Measurements from ENCODE around the gene MRPL28. TPM values are rescaled to one million over a fixed set of nuclear protein-coding genes. Genes with fewer than 3 reads are reported as not detected.

The MRPL28 gene
- polyA plus RNA-seq, 1 of the 3 experiments (the other 2 are of a cell fraction) = 320 TPM

- H3K9me3 ChIP-seq = no peaks in the 10 kb centered on the region
- no peaks in the 10 kb centered on the region for H3F3A ChIP-seq (replicated peaks; ENCODE audit: insufficient read depth)
- peaks cover 76% of the 10 kb centered on the region for H3K79me2 ChIP-seq (ENCODE audit: insufficient read depth)
- peaks cover 0 to 15% of the 10 kb centered on the region in 2 experiments; a peak in 1 of 4 replicates for H3K4me1 ChIP-seq (ENCODE audit: control insufficient read depth in 1 of 2, insufficient read depth in 2 of 2, low read depth in 1 of 2, low read length in 1 of 2)
- H4K20me1 ChIP-seq (ENCODE audit: insufficient read depth) = peaks cover 89% of the 10 kb centered on the region
- H3K4me2 ChIP-seq = no peak overlapping the region
- no peak overlapping the region for H2AFZ ChIP-seq (ENCODE audit: low read depth)
- H3K4me3 ChIP-seq (ENCODE audit: low read depth in 2 of 2, low read length in 1 of 2) = no peak overlapping the region
- no peak for TF ChIP-seq JUND (IDR thresholded peaks at IDR 0.05)
- no peak for TF ChIP-seq SIN3A (IDR thresholded peaks at IDR 0.05; ENCODE audit: borderline replicate concordance, low read depth, low read length)
- no peak for TF ChIP-seq RXRA (IDR thresholded peaks at IDR 0.05; ENCODE audit: borderline replicate concordance, low read depth)
- TF ChIP-seq, protein P1, sequence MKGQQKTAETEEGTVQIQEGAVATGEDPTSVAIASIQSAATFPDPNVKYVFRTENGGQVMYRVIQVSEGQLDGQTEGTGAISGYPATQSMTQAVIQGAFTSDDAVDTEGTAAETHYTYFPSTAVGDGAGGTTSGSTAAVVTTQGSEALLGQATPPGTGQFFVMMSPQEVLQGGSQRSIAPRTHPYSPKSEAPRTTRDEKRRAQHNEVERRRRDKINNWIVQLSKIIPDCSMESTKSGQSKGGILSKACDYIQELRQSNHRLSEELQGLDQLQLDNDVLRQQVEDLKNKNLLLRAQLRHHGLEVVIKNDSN (IDR thresholded peaks at IDR 0.05; ENCODE audit: borderline replicate concordance, low read depth) = no peak
- TF ChIP-seq GABPA (IDR thresholded peaks at IDR 0.05; ENCODE audit: low read depth) = no peak
- H3K9ac ChIP-seq = no peak overlapping the region
- H3K36me3 ChIP-seq (replicated peaks in 1 of 2; ENCODE audit: control insufficient read depth in 1 of 2, insufficient read depth in 2 of 2, low read length in 1 of 2) = peaks cover 0 to 4% of the 10 kb centered on the region in 2 experiments
- CTCF ChIA-PET = interaction anchor here (0.8 to 1.6 kb wide), 2 partner anchors 8 to 141 kb away, joined by 3 to 5 read pairs; partner anchors contain the start of gene HBQ1
- 82% methylated on average over 9 of the region's 9 CpGs for WGBS (ENCODE audit: low lambda C conversion rate)
- no peak overlapping the region for H3K27ac ChIP-seq (ENCODE audit: low read depth in 2 of 2, low read length in 1 of 2)
- H3K9me2 ChIP-seq = no peaks in the 10 kb centered on the region
- H3K27me3 ChIP-seq (ENCODE audit: insufficient read depth) = no peaks in the 10 kb centered on the region
- DNase-seq = no peak
- POLR2A ChIA-PET = no interaction called here
Observed at GRCh38 chr16:321532-321931, 48.8 kb downstream of the MRPL28 start.

DNA sequence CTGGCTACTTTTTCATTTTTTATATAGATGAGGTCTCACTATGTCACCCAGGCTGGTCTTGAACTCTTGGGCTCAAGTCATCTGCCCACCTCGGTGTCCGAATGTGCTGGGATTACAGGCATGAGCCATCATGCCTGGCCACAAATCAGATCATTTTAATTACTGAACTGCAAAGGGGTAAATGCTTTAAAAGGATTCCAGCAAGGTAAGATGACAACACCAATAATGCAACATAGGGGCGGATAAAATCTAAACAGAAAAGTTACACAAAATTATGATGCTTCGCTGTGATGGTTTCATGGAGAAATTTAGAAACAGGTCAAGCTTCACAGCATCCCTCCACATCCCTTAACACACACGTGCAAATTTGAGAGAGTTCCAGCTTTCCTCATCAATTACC, 50.1 kb downstream of the MRPL28 start:
- POLR2A ChIA-PET = no interaction called here
- H3K27me3 ChIP-seq (ENCODE audit: insufficient read depth) = no peaks in the 10 kb centered on the region
- H3K9me3 ChIP-seq = no peaks in the 10 kb centered on the region
- no peak overlapping the region for H3K4me3 ChIP-seq (ENCODE audit: low read depth in 2 of 2, low read length in 1 of 2)
- CTCF ChIA-PET = no interaction called here
- peaks cover 0 to 15% of the 10 kb centered on the region in 2 experiments; a peak in 1 of 4 replicates for H3K4me1 ChIP-seq (ENCODE audit: control insufficient read depth in 1 of 2, insufficient read depth in 2 of 2, low read depth in 1 of 2, low read length in 1 of 2)
- H3K36me3 ChIP-seq (replicated peaks in 1 of 2; ENCODE audit: control insufficient read depth in 1 of 2, insufficient read depth in 2 of 2, low read length in 1 of 2) = peaks cover 0 to 4% of the 10 kb centered on the region in 2 experiments
- H3F3A ChIP-seq (replicated peaks; ENCODE audit: insufficient read depth) = no peaks in the 10 kb centered on the region
- H3K9ac ChIP-seq = no peak overlapping the region
- H3K79me2 ChIP-seq (ENCODE audit: insufficient read depth) = peaks cover 76% of the 10 kb centered on the region
- WGBS (ENCODE audit: low lambda C conversion rate) = 96% methylated on average over 5 of the region's 5 CpGs
- peaks cover 82% of the 10 kb centered on the region for H4K20me1 ChIP-seq (ENCODE audit: insufficient read depth)
- no peak for DNase-seq
- no peak overlapping the region for H2AFZ ChIP-seq (ENCODE audit: low read depth)
- no peak overlapping the region for H3K27ac ChIP-seq (ENCODE audit: low read depth in 2 of 2, low read length in 1 of 2)
- TF ChIP-seq, protein P2, sequence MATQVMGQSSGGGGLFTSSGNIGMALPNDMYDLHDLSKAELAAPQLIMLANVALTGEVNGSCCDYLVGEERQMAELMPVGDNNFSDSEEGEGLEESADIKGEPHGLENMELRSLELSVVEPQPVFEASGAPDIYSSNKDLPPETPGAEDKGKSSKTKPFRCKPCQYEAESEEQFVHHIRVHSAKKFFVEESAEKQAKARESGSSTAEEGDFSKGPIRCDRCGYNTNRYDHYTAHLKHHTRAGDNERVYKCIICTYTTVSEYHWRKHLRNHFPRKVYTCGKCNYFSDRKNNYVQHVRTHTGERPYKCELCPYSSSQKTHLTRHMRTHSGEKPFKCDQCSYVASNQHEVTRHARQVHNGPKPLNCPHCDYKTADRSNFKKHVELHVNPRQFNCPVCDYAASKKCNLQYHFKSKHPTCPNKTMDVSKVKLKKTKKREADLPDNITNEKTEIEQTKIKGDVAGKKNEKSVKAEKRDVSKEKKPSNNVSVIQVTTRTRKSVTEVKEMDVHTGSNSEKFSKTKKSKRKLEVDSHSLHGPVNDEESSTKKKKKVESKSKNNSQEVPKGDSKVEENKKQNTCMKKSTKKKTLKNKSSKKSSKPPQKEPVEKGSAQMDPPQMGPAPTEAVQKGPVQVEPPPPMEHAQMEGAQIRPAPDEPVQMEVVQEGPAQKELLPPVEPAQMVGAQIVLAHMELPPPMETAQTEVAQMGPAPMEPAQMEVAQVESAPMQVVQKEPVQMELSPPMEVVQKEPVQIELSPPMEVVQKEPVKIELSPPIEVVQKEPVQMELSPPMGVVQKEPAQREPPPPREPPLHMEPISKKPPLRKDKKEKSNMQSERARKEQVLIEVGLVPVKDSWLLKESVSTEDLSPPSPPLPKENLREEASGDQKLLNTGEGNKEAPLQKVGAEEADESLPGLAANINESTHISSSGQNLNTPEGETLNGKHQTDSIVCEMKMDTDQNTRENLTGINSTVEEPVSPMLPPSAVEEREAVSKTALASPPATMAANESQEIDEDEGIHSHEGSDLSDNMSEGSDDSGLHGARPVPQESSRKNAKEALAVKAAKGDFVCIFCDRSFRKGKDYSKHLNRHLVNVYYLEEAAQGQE (IDR thresholded peaks at IDR 0.05; ENCODE audit: low read depth, low read length) = no peak
- TF ChIP-seq FOXM1 (IDR thresholded peaks at IDR 0.05; ENCODE audit: low read depth) (no peak), TEAD4 (IDR thresholded peaks at IDR 0.05; ENCODE audit: borderline replicate concordance, insufficient read depth) (no peak), IRF3 (IDR thresholded peaks at IDR 0.05; ENCODE audit: low read depth, low read length) (no peak), TCF12 (IDR thresholded peaks at IDR 0.05) (no peak), RCOR1 (IDR thresholded peaks at IDR 0.05; ENCODE audit: low read length) (no peak), FOXJ3 (CRISPR knock-in tag; IDR thresholded peaks at IDR 0.05) (no peak), SIN3A (IDR thresholded peaks at IDR 0.05; ENCODE audit: borderline replicate concordance, low read depth, low read length) (no peak), MXI1 (IDR thresholded peaks at IDR 0.05; ENCODE audit: low read depth, low read length) (no peak), ELF1 (IDR thresholded peaks at IDR 0.05) (no peak)
- TF ChIP-seq, protein P3, sequence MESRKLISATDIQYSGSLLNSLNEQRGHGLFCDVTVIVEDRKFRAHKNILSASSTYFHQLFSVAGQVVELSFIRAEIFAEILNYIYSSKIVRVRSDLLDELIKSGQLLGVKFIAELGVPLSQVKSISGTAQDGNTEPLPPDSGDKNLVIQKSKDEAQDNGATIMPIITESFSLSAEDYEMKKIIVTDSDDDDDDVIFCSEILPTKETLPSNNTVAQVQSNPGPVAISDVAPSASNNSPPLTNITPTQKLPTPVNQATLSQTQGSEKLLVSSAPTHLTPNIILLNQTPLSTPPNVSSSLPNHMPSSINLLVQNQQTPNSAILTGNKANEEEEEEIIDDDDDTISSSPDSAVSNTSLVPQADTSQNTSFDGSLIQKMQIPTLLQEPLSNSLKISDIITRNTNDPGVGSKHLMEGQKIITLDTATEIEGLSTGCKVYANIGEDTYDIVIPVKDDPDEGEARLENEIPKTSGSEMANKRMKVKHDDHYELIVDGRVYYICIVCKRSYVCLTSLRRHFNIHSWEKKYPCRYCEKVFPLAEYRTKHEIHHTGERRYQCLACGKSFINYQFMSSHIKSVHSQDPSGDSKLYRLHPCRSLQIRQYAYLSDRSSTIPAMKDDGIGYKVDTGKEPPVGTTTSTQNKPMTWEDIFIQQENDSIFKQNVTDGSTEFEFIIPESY (IDR thresholded peaks at IDR 0.05; ENCODE audit: borderline replicate concordance, low read depth) = no peak
- TF ChIP-seq, protein P4, sequence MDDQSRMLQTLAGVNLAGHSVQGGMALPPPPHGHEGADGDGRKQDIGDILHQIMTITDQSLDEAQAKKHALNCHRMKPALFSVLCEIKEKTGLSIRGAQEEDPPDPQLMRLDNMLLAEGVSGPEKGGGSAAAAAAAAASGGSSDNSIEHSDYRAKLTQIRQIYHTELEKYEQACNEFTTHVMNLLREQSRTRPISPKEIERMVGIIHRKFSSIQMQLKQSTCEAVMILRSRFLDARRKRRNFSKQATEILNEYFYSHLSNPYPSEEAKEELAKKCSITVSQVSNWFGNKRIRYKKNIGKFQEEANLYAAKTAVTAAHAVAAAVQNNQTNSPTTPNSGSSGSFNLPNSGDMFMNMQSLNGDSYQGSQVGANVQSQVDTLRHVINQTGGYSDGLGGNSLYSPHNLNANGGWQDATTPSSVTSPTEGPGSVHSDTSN (IDR thresholded peaks at IDR 0.05) = no peak
- no peaks in the 10 kb centered on the region for H3K9me2 ChIP-seq
- H3K4me2 ChIP-seq = no peak overlapping the region

All from SK-N-SH (cell line).